AG09309 (cell line): Measurements from ENCODE around the gene TBC1D9B.

Source experiments
- DNase-seq: peaks from one replicate; pipeline ENCODE4 v3.0.0-alpha.2; 2010; ENCODE audit warnings: low read depth
- H3K4me3 ChIP-seq: 2 replicates; pipeline ENCODE4 v1.5.1; 2011; ENCODE audit warnings: mild to moderate bottlenecking, low read depth, low read length, moderate library complexity; ENCODE audit not compliant: control insufficient read depth
- CTCF ChIP-seq: IDR thresholded peaks from 2 replicates; pipeline ENCODE4 v1.5.1; 2011; ENCODE audit warnings: mild to moderate bottlenecking, low read depth, low read length, inconsistent platforms; ENCODE audit not compliant: insufficient read depth, control insufficient read depth; ENCODE audit errors: missing control alignments

Gene TBC1D9B

GRCh38 chr5:179895861-179896260 lies 11.8 kb downstream of the TBC1D9B start:
- TF ChIP-seq CTCF = no peak
- no peak overlapping the region for H3K4me3 ChIP-seq
- DNase-seq = no peak

- DNase-seq = no peak
- no peak overlapping the region for H3K4me3 ChIP-seq
- no peak for TF ChIP-seq CTCF
Measured at GRCh38 chr5:179893958-179894895, 13.5 kb downstream of the TBC1D9B start.

- no peak for DNase-seq
- TF ChIP-seq CTCF = no peak
- H3K4me3 ChIP-seq = no peak overlapping the region
Measured at GRCh38 chr5:179893076-179893957, 14.4 kb downstream of the TBC1D9B start.

GRCh38 chr5:179892255-179892654 lies 15.4 kb downstream of the TBC1D9B start:
- TF ChIP-seq CTCF = no peak
- DNase-seq = no peak
- H3K4me3 ChIP-seq = no peak overlapping the region

- DNase-seq = no peak
Measured at GRCh38 chr5:179890751-179891682, 16.7 kb downstream of the TBC1D9B start.

More at GRCh38 chr5:179890751-179891682, 16.7 kb downstream of the TBC1D9B start:
- H3K4me3 ChIP-seq = no peak overlapping the region
- TF ChIP-seq CTCF = no peak
